NCI-H446 (cell line): Measurements from ENCODE around the gene APLP1.
A peak's percentile ranks its signal among the peaks of the same experiment; 100 is the strongest.
"Not testable (repeated sequence)": the region's sequence is repeated elsewhere in the genome, so short reads cannot be mapped to it uniquely, and the experiment has no call there.

Experiments
- DNase-seq, 2 experiments: peaks; one replicate each; lab custom pipeline; 2025; lab: John Stamatoyannopoulos, UW

APLP1 gene

DNA sequence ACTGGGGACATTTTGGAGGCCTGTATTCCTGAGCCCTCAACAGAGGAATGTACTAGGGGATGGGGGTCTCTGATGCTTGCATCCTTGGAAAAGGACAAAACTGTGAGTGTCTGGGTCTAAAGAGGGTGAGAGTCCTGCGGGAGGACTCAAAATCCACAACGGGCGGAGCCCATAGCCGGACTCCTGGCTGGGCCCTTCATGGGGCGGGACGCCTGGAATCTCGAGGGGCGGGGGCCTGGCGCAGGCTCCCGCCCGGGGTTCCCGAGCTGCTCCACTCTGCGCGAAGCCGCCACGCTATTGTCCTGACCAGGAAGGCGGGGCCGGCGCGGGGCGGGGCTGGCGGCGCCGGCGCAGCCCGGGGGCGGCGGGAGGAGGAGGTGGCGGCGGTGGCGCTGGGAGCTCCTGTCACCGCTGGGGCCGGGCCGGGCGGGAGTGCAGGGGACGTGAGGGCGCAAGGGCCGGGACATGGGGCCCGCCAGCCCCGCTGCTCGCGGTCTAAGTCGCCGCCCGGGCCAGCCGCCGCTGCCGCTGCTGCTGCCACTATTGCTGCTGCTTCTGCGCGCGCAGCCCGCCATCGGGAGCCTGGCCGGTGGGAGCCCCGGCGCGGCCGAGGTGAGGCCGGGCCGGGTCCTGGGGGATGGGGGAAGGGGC lies at the start of gene APLP1:
Gene APLP1 (plus strand): TSS at position 403 of the 651 bp plus-strand sequence. CDS start 63 bp downstream, at position 466.
- DNase-seq, result peak in 1 of 2 experiments; percentile 80

DNA sequence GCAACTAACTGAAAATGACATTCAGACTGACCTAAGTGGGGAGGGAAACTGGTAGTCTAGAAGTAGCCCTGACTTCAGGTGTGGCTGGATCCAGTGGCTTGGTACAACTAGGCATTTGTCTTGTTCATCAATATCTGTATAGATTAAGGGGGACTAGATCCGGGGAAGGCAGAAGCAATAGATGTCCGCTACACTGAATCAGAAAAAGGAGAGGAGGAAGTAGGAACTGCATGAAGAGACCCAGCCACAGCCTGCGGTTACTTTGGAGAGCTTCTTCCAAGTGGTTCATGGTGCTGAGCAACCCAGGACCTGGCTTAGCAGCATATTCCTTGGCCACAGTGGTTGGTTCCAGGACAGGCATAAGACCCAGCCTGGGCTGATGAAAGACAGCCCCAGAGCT lies 45.8 kb upstream of the APLP1 start:
- peak in 1 of 2 experiments; percentile 18 for DNase-seq

DNA sequence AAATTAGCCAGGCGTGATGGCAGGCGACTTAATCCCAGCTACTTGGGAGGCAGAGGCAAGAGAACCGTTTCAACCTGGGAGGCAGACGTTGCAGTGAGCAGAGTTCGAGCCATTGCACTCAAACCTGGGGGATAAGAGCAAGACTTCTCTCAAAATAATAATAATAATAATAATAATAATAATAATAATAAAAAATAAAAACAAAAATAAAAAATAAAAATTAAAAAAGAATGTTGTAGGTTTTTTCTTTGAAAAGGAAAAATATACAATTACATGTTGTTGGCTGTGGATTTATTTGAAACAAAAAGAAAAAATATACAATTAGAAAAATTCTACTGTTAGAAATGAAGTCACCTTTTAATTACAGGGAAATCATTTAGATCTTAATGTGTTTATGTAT lies 44.2 kb upstream of the APLP1 start:
- DNase-seq, result no peak

GRCh38 chr19:35828692-35829301 lies 39.6 kb upstream of the APLP1 start:
- DNase-seq, result no peak

DNA sequence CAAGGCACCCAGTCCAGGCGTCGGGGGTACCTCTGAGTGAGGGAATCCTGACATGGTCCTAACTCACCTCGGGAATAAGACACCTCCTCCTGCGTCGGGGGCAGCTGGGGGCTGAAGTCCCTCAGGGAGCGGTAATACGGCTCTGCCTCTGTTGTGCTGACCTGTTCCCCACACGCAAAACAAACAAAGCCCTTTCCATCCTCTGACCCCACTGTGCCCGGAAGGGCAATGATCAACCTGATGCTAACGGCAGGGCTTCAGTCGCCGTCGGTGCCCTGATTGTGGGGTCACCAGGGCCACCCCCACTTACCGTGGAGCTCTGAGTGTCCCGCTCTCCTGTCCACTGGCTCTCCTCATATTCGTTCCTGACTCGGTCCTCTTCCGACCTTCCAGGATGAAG lies 37.4 kb upstream of the APLP1 start:
- DNase-seq, result no peak

DNA sequence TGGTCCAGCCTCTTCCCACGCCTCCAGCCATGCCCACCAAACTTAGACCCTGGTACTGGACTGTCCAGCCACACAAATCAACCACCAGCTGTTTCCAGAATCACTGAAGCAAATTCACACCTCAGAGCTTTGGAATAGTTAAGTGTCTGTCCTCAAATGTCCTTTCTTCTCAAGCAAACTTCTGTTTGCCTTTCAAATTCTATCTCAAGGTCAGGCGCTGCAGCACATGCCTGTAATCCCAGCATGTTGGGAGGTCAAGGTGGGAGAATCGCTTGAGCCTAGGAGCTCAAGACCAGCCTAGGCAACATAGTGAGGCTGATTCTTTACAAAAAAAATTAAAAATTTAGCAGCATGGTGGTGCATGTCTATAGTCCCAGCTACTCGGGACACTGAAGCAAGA lies 36.3 kb upstream of the APLP1 start:
- no peak for DNase-seq

DNA sequence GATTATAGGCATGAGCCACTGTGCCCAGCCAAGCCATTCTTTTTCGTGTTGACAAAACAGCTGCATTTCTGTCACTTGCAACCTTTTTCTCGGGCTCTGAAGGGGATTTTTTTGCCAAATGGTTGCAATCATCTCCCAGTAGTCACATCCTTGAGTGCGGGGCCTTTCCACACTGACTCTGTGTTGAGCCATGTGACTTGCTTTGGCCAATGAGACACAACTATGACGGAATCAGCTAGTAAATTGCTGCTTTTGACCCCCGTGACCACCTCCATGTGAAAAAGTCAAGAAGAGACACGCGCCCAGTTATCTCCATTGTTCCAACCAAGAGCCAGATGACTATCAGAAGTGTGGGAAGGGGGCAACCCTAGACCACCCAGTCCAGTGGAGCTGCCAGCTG lies 34.4 kb upstream of the APLP1 start:
- DNase-seq, result no peak

GRCh38 chr19:35836096-35836495 lies 32.3 kb upstream of the APLP1 start:
- DNase-seq, result not testable (repeated sequence)

DNA sequence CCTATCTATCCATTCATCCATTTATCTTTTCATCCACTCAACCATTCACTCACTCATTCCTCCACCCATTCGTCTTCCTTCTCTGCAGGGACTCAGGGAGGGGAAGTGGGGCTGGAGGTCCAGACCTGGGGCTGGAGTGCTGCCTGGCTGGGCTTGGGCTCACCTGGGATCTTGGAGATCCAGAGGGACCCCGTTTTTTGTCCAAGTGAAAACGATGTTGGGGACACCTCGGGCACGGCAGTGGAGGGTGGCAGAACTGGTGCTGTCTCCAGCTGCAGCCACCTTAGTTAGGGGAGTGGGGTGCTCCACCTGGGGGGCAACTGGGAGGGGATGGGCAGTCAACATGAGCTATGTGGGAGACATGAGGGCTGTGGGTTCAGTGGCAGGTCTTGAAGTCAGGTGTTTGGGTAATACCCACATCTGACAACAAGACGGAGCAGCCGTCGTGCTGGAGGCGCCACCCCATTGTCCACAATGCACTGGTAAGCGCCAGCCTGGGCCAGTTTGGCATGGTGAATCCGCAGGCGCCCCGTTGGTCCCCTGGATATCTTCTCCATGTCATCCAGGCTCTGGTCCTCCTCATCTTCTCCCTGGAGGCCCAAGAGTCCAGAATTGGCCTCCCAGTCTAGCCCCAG lies 26.3 kb upstream of the APLP1 start:
- no peak for DNase-seq

DNA sequence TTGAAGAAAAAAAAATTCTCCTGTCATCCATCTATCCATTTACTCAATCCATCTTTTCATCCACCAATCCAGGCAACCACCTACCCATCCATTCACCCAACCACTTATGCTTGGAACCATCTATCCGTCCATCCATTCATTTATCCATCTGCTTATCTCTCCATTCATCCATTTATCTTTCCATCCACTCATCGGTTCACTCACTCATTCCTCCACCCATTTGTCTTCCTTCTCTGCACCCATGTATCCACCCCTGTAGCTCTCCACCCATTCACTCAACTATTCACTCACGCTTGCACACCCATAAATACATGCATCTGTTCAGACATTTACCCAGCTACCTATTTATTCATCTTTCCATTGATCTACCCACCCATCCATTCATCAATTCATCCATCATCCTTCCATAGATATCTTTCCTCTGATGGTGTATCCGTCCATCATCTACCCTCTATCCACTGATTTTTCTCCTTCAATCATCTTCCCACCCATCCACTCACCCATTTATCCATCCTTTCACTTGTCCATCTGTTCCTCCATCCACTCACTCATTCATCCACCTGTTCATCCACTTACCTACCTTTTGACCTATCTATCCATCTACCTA lies 25.6 kb upstream of the APLP1 start:
- DNase-seq, result no peak

- peak in 1 of 2 experiments; percentile 20 for DNase-seq
These were observed 24.5 kb upstream of the APLP1 start for GRCh38 chr19:35843676-35844481.

GRCh38 chr19:35844482-35845214 lies 23.7 kb upstream of the APLP1 start:
- no peak for DNase-seq

DNA sequence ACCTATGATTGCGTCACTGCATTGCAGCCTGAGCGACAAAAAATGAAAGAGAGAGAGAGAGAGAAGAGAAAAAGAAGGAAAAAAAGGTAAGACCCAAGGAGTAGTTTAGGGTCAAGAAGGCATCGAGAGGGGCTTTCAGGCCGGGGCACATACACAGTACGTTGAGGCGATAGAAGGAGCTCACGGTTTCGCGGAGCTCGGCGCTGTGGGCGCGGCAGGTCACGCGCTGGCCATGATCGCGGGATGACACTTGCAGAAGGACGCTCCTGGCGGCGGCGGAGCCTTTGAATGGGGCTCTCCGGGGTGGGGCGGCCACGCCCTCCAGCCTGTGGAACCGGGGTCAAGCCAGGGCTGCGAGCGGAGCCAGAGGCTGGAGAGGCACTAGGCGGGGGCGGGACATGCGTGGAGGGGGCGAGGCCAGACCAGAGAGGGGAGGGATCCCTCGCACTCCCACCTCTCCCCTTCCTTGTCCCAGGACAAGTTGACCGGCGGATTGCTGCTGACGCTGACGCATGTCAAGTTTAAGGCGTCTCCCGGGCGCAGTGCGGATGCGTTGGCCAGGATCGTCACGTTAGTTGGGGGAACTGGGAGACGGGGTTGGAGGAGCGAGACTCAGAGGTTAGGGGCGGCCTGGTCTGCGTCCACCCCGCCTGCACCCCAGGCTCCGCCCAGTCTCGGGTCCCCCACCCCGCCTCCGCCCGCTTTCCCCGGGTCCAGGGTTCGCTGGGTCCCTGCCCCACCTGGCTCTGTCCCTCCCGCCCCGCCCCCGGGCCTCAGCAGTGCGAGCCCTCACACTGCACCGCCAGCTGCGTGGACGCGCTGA lies 22.9 kb upstream of the APLP1 start:
- no peak for DNase-seq

DNA sequence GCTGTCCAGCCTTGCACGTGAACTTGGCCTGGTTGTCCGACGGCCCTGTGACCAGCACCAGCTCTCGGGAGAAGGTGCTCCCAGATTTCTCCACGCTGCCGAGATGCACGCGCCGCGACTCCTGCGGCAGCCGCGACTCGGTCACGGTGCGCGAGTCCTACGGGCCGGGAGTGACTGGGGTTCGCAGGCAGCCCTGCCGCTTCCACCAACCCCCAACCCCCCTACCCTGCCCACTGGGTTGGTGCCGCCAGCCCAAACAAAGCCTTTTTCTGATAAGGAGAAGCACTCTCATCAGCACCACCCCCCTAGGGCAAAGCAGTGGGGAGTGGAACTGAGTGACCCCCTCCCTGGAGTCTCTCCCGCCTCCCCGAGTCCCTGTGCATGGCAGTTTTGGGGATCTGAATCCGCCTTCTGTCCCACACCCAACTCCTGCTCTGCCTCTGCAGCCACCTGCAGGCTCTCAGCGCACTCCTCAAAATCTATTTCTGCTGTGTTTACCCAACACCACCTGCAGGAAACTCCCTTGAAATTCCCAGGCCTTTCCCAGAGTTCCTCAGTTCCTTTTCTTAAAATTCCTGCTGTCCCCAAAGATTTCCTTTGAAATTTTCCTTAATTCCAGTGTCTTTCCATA lies 22.2 kb upstream of the APLP1 start:
- no peak for DNase-seq

DNA sequence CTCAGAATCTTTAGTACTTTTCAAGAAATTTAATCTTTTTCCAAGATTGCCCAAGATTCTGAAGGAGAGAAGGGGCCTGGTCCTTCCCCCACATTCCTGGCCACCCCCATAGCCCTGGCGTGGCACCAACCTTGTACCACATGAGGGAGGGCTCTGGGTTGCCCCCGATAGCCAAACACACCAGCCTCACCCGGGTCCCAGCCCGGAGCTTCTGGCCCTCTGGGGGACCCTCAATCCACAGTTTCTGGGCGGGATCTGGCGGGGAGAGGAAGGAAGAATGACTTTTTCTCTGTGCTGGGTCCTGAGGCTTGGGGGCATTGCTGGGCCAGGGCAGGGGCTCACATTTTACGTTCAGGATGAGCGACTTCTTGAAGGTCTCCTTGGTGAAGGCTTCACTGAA lies 20.5 kb upstream of the APLP1 start:
- DNase-seq, result no peak

DNA sequence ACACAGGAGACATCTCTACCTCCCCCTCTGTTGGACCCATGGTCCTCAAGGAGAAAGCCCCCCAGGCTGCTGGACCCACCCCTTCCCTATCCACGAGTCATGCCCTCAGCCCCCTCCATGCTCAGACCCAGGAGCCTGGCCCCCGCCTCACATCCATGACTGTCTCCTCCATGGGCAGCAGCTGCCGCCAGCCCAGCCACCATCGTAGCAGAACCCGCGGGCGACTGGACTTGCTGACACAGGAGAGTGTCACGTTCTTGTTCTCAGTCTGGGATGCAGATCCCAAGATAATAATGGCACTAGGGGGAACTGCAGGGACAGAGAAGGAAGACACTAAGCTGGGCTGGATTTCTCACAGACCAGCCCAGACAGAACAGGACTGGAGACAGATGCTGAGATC lies 19.9 kb upstream of the APLP1 start:
- no peak for DNase-seq

GRCh38 chr19:35848919-35849505 lies 19.4 kb upstream of the APLP1 start:
- no peak for DNase-seq

- DNase-seq, result no peak
These were observed 17.0 kb upstream of the APLP1 start for GRCh38 chr19:35851213-35852028.
